Measurements from ENCODE around the gene PDZRN4.
"Not testable (repeated sequence)": the region's sequence is repeated elsewhere in the genome, so short reads cannot be mapped to it uniquely, and the experiment has no call there.

Gene PDZRN4

GRCh38 chr12:41287500-41288141 lies 99.5 kb downstream of the PDZRN4 start:
- no peak for DNase-seq

GRCh38 chr12:41288142-41288811 lies 100.2 kb downstream of the PDZRN4 start:
- no peak for DNase-seq

GRCh38 chr12:41289501-41289900 lies 101.4 kb downstream of the PDZRN4 start:
- DNase-seq, result no peak

GRCh38 chr12:41293011-41293410 lies 104.9 kb downstream of the PDZRN4 start:
- DNase-seq, result no peak

- DNase-seq, result no peak
These were observed 105.3 kb downstream of the PDZRN4 start for GRCh38 chr12:41293461-41293860.

GRCh38 chr12:41302979-41303403 lies 114.9 kb downstream of the PDZRN4 start:
- no peak for DNase-seq

- DNase-seq, result no peak
These were observed 116.4 kb downstream of the PDZRN4 start for GRCh38 chr12:41304526-41304925.

GRCh38 chr12:41310367-41310766 lies 122.2 kb downstream of the PDZRN4 start:
- DNase-seq, result no peak

GRCh38 chr12:41311883-41312282 lies 123.8 kb downstream of the PDZRN4 start:
- DNase-seq, result no peak

- DNase-seq, result not testable (repeated sequence)
These were observed 124.3 kb downstream of the PDZRN4 start for GRCh38 chr12:41312451-41312850.

GRCh38 chr12:41325336-41325735 lies 137.2 kb downstream of the PDZRN4 start:
- no peak for DNase-seq

- DNase-seq, result no peak
These were observed 139.2 kb downstream of the PDZRN4 start for GRCh38 chr12:41327096-41327895.

- no peak for DNase-seq
These were observed 145.9 kb downstream of the PDZRN4 start for GRCh38 chr12:41333974-41334373.

GRCh38 chr12:41334390-41334789 lies 146.3 kb downstream of the PDZRN4 start:
- DNase-seq, result no peak

- DNase-seq, result no peak
These were observed 148.0 kb downstream of the PDZRN4 start for GRCh38 chr12:41336041-41336549.

GRCh38 chr12:41339784-41340183 lies 151.7 kb downstream of the PDZRN4 start:
- DNase-seq, result no peak

GRCh38 chr12:41344776-41345470 lies 156.8 kb downstream of the PDZRN4 start:
- no peak for DNase-seq

- no peak for DNase-seq
These were observed 160.1 kb downstream of the PDZRN4 start for GRCh38 chr12:41348198-41348597.

GRCh38 chr12:41356181-41356580 lies 168.1 kb downstream of the PDZRN4 start:
- no peak for DNase-seq

- DNase-seq, result no peak
These were observed 173.6 kb downstream of the PDZRN4 start for GRCh38 chr12:41361738-41362137.

- DNase-seq, result no peak
These were observed 174.4 kb downstream of the PDZRN4 start for GRCh38 chr12:41362510-41362909.

- DNase-seq, result no peak
These were observed 174.8 kb downstream of the PDZRN4 start for GRCh38 chr12:41362931-41363330.

- DNase-seq, result no peak
These were observed 176.1 kb downstream of the PDZRN4 start for GRCh38 chr12:41364211-41364610.

Data from NCI-H2081 treated with DMSO at 0.1 percent for 48 hours (cell line).